CD4-positive, alpha-beta T cell treated with Interleukin-15 for 4 hours (primary cell): Measurements from ENCODE around the gene C1orf21.

ENCODE experiments used
- DNase-seq: peaks from one replicate; pipeline ENCODE4 v3.0.0-alpha.2; 2020; ENCODE audit warnings: low spot score

The C1orf21 gene

DNA sequence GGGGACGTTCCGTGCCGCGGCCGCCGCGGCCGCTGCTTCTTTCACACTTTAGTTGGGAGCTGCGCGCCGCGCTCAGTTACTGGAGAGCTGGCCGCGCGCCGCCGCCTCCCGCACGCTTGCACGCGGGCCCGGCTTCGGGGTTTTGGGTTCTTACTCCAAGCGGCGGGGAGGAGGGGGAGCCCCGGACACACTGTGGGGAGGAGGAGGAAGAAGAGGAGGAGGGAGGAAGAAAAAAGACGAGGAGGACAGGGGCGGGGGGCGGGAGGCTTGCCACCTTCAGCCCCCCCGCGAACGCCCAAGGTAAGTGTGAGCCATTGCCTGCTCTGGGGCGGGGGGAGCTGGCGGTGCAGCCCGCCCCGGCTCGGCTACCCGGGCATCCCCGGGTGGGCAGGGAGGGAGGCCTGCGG lies 243 bp downstream of the C1orf21 start:
- no peak for DNase-seq

GRCh38 chr1:184387476-184388318 lies 868 bp downstream of the C1orf21 start:
- DNase-seq: peak; percentile 49

DNA sequence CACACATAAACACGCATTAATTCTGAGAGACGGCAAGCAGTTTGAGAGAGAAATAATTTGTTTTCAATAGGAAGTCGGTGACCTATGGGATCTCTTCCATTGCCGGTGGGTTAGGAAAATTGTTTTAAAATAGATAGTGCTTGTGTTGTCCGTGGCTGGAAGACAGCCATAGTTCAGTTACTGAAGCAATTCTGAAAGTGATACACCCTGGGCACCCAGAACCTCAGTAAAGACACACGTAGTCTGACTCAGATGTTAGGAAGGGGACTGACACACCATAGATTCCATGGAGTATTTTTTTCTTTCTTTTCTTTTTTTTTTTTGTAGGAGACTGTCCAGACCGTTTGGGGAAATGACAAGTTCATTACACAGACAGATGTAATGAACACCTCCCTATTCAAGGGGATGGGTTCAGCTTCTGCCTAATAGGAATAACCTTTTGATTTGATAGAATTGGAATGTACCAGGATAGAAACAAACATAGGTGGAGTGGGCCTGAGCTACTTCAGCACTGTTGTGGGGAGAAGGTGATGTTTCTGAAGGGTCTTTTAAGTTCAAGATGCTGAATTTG lies 1.6 kb downstream of the C1orf21 start:
- no peak for DNase-seq

GRCh38 chr1:184388971-184389370 lies 2.1 kb downstream of the C1orf21 start:
- DNase-seq: no peak

GRCh38 chr1:184389446-184389845 lies 2.6 kb downstream of the C1orf21 start:
- no peak for DNase-seq

DNA sequence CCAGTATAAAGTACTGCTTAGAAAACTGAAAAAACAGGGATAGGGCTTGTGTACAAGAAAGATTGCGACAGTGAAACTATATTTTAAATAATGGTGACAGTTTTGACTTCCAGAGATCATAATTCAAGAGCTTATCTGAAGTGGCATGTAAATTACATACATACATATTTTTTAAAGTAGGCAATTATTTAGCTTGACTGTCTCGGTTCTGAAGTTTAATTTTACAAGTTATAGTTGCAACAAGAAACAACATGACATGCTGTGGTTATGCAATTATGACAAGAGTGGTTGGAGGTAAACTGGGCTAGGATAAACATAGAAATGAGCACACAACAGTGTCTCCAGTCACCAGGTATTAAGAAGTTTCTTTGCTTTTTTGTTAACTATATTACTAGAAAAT lies 4.1 kb downstream of the C1orf21 start:
- DNase-seq: no peak

DNA sequence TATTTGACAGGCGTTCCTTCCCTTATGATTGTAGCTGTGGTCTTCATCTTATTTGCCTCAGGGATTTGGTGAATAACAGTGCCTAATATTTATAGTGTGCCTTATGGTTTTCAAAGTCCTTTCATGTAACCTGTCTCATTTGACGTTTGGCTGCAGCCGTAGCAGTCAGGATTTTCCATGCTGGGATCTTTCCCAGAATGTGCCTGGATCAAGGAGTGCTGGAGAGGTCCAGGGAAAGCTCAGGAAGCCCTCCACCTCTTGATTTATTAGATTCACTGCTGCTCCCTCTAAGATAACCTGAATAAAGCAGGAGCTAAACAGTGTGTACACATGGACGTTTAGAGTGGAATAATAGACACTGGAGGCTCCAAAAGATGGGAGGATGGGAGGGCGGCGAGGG lies 5.2 kb downstream of the C1orf21 start:
- no peak for DNase-seq

- no peak for DNase-seq
Measured at GRCh38 chr1:184392779-184393522, 6.1 kb downstream of the C1orf21 start.

GRCh38 chr1:184393962-184394361 lies 7.1 kb downstream of the C1orf21 start:
- DNase-seq: no peak

DNA sequence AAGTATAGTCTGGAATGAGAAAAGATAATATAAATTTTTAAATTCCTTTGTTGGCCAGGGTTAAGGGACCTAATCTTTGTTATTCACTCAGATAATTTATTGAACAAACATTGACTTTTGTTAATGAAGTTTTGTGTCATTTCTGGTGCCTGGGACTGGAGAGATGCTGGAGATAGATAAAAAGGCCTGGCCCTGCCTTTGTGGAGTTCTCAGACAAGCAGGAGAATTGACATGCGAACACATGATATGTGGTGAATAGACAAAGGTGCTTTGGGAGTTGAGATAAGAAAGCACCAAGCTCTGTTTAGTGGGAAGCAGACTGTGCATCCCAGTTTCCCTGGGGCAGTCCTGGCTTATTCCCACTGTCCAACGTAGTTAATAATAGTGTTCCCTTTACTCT lies 8.5 kb downstream of the C1orf21 start:
- no peak for DNase-seq

- DNase-seq: no peak
Measured at GRCh38 chr1:184395937-184396480, 9.2 kb downstream of the C1orf21 start.

GRCh38 chr1:184399192-184399847 lies 12.5 kb downstream of the C1orf21 start:
- no peak for DNase-seq

DNA sequence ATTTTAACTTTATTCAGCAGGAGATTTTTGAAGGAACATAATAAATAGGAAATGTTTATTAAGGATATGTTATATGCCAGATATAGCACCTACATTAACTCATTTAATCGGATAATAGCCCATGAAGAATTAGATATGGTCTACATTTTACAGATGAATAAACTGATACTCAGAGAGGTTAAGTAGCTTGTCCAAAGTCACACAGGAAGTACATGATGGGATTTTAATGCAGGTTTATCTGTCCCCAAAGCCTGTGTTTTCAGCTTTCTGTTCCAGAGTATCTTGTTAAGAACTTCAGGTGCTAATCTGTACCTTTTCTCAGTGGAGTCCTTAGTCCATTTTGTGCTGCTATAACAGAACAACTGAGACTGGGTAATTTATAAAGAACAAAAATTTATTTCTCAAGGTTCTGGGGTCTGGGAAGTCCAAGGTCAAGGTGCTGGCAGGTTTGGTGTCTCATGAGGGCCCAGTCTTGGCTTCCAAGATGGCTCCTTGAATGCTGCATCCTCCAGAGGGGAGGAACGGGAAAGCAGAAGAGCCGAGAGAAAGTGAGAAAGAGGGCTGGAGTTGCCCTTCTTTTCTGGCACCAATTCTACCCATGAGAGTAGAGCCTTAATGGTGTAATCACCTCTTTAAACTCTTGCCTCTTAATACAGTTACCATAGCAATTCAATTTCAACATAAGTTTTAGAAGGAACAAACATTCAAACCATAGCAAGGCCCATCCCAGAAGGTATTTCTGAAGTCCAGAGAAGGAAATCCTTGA lies 17.3 kb downstream of the C1orf21 start:
- DNase-seq: no peak

DNA sequence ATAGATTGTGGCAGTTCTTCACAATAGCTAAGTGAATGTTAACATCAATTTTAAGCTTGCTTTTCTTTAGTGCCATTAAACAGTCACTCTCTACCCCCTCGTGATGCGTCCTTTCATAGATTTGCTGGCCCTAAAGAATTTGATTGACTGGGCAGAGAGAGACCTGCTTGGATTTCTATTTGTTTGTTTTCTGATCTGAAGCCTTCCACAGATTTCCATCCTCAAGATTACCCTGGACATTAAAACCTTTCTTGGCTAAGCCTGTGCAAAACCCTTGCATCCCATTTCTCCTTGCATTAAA lies 17.8 kb downstream of the C1orf21 start:
- DNase-seq: no peak

DNA sequence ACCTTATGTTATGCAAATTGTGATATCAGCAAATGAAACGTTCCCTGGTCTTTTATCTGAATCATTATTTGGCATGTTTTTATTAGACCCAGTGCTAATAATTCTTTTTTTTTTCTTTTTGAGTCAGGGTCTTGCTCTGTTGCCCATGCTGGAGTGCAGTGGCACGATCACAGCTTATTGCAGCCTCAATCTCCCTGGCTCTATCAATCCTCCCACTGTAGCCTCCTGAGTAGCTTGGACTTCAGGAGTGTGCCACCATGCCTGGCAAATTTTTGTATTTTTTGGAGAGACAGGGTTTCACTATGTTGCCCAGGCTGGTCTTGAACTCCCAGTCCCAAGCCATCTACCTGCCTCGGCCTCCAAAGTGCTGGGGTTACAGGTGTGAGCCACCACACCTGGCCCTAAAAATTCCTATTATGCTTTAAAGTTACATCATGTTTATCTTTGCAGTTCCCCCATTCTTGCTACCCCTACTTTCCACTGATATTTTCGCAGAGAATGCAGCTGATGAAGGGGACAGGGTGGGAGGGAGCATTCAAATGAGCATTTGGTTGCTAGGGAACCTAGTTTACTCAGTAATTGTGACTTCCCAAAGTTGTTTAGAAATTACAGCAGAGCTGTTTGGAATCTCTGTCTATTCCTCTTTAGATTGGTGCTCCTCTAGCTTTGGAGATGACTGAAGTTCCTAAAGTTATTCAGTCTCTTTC lies 18.4 kb downstream of the C1orf21 start:
- no peak for DNase-seq

GRCh38 chr1:184405801-184406142 lies 18.9 kb downstream of the C1orf21 start:
- DNase-seq: no peak

GRCh38 chr1:184406479-184406878 lies 19.6 kb downstream of the C1orf21 start:
- no peak for DNase-seq

GRCh38 chr1:184407816-184408510 lies 21.1 kb downstream of the C1orf21 start:
- DNase-seq: no peak

GRCh38 chr1:184408580-184408979 lies 21.8 kb downstream of the C1orf21 start:
- no peak for DNase-seq

GRCh38 chr1:184409011-184409410 lies 22.2 kb downstream of the C1orf21 start:
- DNase-seq: no peak

DNA sequence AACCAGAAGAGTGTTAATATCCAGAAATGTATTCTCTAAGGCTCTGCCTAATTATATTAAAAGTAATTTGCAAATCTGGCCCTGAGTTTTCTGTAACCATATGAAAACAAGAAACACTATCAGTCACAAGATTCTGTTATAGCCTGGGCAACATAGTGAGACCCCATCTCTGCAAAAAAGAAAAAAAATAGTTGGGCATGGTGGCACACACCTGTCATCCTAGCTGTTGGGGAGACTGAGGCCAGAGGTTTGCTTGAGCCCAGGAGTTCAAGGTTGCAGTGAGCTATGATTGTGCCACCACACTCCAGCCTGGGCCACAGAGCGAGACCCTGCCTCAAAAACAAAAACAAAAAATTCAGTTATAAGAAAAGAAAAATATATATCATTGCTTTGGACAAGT lies 25.6 kb downstream of the C1orf21 start:
- no peak for DNase-seq
